GM21381 (cell line): ENCODE results near the gene OPA1.

Source experiments
- ATAC-seq: cut with Tn5 transposase; IDR thresholded peaks from one replicate; pipeline ENCODE4 v1.9.1; 2021; ENCODE audit warnings: mild to moderate bottlenecking, moderate library complexity; ENCODE audit not compliant: unreplicated experiment

OPA1 gene

DNA sequence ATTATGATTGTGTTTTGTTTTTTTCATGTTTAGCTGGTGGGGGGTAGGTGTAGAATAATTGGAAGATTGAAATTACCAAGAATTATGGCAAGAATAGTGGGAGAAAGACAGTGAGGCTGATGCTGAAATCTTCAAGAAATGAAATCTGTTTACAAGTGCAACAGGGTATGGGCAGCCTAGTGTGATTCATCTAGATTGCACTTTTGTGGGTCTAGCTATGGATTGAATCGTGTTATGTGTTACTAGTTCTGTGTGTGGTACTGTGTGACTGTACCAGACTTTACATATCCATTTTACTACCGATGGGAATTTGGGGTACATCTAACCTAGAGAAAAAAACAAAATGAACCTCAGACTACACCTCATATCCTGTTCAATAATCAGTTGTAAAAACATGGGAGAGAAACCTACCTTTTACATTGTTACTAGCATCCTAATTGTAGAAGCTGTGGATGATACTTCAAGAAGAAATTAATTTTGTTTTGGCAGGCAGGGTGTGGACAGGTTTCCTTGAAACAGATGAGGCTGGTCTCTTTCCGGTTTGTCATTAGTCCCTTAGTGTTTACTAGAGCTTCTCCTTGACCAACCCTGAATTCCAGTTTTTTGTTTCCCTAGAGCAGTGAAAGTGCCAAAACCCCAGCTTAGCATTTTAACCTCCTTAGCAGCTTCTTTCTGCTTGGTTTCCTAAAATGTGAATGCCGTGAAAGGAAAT, 47.9 kb downstream of the OPA1 start:
- ATAC-seq: no peak

DNA sequence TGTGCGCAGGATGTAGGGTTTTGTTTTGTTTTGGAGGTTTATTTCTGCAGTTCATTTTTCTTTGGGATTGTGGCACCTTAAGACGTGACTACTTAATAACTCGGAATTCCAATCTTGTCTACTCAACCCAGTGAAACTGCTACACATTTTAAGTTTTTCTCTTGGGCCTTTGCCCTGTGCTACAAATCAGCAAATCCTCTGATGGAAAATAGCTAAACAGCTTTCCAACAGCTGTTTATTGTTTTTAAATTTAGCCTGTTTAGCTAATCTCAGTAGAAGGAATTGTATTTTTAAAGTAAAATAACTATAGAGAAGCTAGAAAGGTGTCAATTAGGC, 48.4 kb downstream of the OPA1 start:
- ATAC-seq: no peak

DNA sequence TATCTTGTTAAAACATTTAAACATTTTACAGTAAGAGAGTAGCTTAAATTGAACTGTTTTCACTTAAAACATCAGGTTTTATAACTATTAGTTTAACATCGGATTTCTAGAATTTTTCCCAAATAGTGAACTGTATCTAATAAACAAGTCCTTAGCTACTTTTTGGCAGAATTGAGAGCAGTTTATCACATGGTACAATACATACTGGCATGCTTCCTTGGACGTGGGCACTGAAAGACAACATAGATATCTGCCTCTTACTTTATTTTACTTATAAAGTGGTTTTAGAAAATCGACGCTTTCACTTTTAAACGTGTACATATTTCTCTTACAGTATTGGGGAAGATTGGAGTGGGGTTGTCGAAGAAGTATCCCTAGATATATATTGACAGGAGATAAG, 52.8 kb downstream of the OPA1 start:
- ATAC-seq: no peak

DNA sequence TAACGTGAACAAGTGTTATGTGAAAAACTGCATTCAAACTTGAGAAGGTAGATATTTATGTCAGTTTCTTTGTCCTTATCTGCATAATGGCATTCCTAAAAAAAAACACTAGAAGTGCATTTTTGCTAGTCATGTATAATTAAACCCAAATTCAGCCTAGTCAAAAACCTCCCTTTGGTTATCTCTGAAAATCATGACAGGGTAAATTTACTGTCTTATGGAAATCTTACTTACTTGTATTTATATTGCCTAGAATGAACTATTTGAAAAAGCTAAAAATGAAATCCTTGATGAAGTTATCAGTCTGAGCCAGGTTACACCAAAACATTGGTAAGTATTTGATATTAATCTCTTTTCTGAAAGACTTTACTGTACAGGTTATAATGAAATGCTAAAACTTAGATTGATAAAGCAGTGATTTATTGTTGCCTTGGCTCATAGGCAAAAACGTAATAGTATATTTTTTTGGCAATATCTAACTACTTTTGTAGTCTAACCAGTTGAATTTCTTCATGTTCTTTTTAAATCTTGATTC, 55.6 kb downstream of the OPA1 start:
- ATAC-seq: no peak

DNA sequence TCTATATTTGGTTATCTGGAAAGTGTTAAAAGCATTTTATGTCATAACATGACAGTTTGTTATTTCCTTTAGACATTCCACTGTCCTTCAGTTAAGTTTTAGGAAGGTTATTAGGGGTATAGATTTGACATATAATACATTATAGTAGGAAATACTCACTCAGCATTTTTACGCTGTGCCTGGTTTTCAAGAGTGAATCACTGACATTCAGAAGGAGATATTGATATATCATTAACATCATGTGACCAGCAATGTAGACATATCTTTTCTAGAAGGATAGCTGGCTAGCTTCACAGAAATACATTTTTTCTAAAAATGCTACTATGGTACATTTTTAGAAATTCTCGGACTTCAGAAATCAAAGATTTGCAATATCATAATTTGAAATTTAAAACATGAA, 57.6 kb downstream of the OPA1 start:
- ATAC-seq: no peak

DNA sequence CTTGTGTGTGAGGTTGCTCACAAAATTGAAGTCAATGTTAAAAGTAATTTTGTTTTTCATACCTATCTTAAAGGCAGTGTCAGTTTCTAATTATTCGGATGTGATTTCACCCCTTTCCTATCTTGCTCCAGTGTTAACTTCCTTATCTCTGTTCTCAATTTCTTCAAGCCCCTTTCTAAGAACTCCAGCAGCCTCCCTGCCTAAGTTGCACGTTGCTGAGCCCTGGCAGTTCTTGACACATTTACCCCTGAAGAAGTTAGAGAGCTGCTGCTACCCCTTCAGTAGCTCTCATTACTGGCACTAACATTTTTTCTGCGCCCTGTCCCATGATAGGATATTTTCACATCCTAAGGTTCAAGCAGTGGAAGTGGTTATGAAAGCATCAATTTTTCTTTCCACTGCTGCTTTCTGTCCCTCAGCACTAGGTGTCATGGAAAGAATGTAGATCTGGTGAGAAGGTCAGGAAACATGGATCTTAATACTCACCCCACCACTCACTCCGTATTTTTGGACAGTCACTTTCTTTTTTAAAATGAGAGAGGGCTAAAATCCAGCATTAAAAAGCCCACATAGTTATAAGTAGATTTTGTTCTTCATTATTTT, 62.9 kb downstream of the OPA1 start:
- no peak for ATAC-seq

DNA sequence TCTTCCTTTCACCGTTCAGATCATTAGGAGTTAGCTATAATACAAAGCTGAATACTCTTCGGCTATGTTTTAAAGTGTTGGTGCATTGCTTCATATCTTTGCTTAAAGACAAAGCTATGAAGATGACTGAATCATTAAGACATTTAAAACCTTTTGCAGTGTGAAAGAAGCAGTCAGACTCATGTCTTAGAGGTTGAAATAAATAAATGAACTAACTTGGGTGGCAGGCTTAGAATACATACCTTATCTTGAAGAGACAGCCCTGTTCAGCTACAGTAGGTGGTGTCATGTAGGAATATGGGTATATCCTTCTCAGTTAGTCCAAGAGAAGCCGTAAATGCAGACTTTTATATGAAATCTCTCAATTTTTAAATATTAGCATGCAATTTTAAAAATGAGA, 63.4 kb downstream of the OPA1 start:
- ATAC-seq: no peak

DNA sequence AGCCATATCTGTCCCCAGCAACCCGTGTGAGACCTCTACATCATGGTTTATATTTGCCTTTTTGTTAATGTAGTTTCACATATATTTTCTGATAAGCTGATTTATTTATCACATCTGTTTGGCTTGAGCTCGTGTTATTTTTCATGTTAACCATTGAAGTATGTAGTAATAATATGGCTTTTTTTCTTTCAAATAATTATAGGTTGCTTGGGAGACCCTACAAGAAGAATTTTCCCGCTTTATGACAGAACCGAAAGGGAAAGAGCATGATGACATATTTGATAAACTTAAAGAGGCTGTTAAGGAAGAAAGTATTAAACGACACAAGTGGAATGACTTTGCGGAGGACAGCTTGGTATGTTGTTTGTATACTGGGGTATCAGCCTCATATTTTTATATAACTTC, 63.9 kb downstream of the OPA1 start:
- ATAC-seq: no peak

DNA sequence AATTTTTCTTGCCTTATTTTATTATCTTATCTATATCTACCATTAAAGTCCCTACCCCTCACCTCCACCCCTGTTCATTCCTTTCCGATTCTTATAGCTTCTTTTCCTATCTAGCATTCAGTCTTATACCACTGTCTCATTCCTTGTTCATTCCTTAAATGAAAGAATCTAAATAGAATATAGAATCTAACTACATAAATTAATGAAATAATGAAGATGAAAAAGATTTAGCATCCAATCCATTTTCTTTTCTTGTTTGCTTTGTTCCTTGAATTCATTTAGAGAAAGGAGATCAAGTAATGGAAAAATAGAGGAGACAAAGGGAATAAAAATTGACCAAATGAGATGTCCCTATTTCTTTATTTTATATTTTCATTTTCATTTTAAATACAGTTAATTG, 67.2 kb downstream of the OPA1 start:
- no peak for ATAC-seq

DNA sequence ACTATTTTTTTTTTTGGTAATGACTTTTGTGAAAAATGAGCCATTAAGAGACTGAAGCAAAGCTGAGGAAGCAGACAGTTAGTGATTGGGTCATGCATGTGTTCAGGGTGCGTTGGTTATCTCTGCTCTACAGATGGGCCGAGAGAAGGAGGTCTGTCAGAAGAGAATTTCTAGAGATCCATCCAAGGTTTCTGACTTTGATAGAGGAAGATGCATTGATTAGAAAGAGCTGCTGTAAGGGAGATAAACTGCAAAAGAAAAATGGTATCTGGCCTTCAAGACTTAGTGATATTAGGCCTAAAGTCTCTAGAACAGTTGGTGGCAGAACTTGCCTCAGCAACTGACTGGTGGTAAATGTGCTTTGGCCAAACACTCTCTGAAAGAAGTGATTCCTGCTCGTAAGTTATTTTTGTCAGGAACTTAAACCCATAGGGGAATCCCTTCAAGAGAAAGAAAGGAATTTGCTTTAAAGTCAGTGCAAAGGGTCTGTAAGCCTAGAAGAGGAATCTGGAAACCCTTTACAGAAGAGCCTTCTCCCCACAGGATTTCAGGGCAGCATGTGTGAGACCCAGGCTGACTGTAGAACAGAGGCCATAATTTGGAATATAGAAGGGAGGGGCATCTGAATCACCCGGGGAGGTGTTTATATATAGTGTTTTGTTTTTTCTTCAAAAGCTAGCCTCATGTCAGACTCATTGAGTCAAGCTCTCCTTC, 67.8 kb downstream of the OPA1 start:
- ATAC-seq: no peak

DNA sequence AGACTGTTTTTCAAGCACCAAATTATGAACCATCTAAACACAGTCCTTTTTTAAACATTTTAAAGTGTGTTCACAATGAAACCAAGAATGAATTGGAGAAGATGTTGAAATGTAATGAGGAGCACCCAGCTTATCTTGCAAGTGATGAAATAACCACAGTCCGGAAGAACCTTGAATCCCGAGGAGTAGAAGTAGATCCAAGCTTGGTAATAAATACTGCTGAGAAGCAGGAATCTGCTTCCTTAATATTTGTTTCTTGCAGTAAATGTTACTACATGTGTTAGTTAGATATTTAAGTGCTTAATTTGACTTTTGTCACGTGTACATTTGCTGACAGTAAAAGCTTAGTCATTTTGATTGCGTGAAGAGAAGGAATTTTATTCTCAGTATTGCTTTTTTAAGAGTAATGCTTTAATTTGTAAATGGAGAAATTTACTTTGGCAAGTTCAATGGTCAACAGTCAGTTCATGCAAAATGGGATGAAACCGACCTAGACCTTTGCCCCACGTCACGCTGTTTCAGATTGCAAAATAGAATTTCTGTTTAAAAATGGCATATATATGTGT, 69.8 kb downstream of the OPA1 start:
- ATAC-seq: no peak

DNA sequence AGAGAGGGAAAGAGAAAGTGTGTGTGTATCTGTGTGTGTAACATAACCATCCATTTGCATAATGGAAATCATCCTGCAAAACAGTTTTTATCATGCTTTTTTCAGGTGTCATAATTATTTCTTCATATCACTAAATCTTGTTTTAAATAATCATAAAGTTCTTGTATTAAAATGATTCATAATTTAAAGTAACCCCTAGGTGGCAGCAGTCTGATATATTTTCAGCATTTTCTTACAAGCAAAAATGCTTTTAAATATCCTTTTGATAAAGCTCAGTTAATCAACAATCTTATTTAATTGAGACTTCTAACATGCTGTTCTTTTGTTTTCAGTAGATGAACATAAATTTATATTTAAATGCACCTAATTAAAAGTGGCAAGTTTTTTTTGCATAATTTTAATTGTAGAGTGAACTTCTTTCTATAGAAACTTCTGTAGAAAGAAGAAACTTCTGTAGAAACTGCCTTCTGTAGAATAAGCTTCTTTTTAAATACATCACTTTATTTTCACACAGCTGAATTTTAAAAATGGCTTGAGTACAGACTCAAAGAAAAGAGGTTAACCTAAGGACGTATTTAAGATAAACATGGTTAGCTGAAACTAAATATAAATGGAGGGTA, 72.5 kb downstream of the OPA1 start:
- no peak for ATAC-seq

DNA sequence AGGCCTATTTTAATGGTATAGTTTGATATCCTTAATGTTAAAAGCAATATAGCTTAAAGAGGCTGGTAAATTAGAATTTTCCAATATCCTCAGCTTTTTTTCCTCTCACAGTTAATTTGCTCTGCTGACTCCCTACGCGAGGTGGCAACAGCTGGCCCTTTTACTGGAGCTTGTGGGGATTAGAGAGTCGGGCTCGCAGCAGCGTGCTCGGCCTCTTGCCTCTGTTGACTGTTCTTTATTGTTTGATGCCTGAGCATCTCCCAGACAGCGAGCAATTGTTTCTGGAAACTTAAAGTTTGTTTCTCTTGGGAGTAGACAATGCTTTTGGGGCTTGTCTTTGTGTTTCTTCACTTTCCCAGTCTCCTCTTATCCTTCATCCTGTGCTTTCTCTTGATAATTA, 80.8 kb downstream of the OPA1 start:
- no peak for ATAC-seq

DNA sequence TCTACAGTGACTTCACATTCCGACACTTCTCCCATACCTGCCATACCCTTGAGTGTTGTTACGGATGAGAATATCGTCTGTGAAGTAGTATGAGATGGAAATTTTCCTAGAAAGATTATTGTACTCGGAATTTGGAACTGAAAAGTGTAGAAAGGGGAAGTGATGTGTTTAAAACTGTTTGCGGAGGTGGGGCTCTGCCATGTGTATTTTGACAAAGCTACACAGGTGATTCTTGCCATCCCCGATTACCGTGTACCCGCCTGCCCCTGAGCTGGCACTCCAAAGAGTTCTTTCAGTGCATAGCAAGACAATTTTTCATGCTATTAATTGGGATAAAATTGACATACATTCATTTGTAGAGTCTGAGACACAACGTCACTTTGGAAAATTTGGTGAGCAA, 81.7 kb downstream of the OPA1 start:
- ATAC-seq: no peak

DNA sequence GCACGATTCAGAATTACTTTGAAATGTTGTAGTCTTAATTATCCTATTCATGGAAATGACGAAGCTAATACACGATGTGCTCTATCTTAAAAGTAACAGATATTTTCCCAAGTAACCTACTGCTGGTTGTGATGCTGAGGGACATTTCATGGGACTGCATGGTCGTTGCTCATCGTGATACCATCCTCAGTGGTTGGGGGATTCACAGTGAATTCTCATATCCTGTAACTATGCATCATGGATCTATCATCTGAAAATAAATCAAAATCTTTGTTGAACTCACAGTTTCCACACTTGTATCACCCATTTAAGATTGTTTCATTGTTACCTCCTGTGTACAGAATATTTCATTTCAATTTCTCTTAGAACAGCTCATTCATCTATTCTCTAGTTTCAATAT, 84.7 kb downstream of the OPA1 start:
- no peak for ATAC-seq

DNA sequence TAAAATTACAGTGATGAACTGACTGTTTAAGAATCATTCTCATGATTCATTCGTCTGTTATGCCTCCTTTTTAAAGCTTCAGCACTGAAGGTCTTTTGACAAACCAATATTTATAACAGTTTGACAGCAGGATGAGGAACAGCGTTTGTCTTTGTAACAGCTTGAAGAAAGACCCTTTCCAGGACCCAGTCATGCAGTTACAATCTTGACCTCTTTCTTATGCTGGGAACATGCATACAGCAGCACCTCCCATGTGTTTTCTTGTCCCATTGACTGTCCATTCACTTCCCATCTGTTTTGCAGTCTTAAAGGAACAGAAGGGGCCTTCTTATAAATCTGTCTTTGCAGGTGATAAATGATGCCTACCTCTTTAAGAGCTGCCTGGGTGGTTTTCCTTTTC, 87.2 kb downstream of the OPA1 start:
- no peak for ATAC-seq

DNA sequence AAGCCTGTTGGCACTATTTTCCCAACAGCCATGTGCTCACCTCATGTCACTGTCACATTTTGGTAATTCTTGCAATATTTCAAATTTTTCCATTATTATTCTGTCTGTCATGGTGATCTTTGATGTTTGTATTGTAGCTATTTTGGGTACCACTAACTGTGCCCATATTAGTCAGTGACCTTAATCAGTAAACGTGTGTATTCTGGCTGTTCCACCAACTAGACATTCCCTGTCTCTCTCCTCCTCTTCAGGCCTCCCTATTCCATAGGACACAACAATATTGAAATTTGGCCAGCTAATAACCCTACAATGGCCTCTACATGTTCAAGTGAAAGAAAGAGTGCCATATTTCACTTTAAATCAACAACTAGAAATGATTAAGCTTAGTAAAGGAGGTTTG, 88.6 kb downstream of the OPA1 start:
- no peak for ATAC-seq

DNA sequence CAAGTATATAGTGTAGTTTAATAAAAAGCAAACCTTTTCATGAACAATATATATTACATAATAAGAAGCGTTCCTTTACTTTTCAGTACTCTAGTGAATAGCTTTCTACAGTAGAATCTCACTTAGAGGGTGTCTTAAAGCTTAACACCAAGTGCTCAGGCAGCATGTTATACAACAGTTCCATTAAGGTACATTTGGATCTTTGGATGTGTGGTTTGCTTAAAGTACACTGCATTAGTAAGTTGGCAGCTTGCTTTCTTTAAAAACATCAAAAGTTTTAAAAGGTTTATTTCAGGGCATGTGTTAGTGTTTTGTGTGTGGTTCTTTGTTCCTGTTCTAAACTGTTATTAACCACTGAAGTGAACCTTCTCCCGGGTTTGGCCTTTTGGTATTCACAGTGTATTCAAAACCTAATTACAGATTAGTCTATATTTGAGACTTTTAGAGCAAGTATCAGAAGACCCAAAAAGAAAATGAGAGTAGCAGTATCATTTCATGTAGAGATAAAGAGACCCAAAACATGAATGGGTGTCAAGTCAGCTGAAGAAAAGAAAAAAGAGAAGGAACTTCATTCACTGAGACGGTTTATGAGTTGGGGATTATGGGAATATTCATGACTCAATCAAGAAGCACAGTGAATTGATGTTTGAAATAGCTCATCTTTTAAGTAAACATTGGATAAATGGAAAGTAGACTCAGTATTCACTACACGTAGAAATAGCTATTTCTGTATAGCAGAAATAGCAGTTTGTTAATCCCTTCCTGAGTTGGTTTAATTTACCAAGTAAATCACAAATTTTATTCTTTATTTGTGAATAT, 93.9 kb downstream of the OPA1 start:
- no peak for ATAC-seq

DNA sequence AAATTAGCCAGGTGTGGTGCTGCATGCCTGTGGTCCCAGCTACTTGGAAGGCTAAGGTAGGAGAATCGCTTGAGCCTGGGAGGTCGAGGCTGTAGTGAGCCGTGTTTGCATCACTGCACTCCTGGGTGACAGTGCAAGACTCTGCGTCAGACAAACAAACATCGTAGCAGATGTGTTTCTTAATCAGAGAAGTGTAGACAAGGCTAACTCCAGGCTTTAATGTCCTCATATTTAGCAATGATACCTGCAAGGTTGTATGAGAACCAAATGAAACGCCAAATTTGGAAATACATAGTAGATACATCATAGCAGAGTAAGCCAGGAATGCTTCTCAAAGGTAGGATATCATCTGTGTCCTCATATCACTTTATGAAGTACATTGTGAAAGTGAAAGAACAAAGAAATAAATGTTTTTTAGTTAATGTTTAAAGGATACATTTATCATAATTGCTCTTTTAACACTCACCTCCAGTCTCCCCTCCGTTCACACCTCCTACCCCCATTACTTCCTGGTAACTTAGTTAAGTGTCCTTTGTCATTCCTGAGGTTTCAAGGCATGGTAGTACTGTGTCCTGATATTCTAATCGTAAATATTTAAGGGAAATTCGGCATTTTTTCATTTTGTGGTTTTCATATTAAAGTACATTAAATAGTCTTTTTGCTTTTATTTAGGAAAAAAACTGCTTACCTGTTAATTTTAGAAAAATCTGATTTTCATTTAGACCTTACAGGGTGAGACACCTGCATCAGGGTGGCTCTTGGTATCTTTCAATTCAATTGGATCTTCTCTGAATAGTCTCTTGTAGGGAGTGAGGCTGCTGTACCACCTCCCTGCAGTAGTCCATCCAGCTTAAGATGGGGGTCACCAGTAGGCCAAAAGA, 96.1 kb downstream of the OPA1 start:
- ATAC-seq: no peak

DNA sequence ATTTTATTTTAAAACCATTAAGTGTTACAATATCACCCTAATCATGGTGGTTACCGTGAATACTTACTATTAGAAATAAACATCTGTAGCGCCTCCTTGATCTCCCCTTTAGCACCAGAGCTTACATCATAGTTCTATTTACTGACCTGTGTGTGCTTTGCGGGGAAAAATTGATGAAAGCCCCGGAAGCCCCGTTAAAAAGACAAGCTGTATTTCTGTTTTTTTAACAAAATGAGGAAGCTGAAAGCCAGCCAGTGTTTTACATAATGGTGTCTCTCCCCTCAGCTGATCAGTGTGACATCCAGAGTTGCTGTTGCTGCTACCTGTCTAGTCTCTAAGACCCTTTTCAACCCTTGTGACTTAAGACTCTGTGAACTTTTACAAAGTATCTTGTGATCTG, 100.8 kb downstream of the OPA1 start:
- no peak for ATAC-seq
